Measurements from ENCODE around the gene COPB1.

Gene COPB1

GRCh38 chr11:14422814-14423182 is 76.8 kb downstream of the COPB1 start:
- DNase-seq: no peak

- DNase-seq: peak; percentile 82
Measured at GRCh38 chr11:14422052-14422813, 77.4 kb downstream of the COPB1 start.

- DNase-seq: no peak
Measured at GRCh38 chr11:14420223-14420622, 79.4 kb downstream of the COPB1 start.

- no peak for DNase-seq
Measured at GRCh38 chr11:14418801-14419417, 80.7 kb downstream of the COPB1 start.

- no peak for DNase-seq
Measured at GRCh38 chr11:14417617-14418374, 81.8 kb downstream of the COPB1 start.

GRCh38 chr11:14417186-14417585 is 82.4 kb downstream of the COPB1 start:
- no peak for DNase-seq

GRCh38 chr11:14414470-14415461 is 84.8 kb downstream of the COPB1 start:
- no peak for DNase-seq

- no peak for DNase-seq
Measured at GRCh38 chr11:14413307-14414069, 86.1 kb downstream of the COPB1 start.

- DNase-seq: no peak
Measured at GRCh38 chr11:14411818-14412217, 87.8 kb downstream of the COPB1 start.

GRCh38 chr11:14409891-14410290 is 89.7 kb downstream of the COPB1 start:
- no peak for DNase-seq

- no peak for DNase-seq
Measured at GRCh38 chr11:14408612-14409011, 91.0 kb downstream of the COPB1 start.

All from retina (tissue), 1 donor.